NCI-H526 (cell line): ENCODE results near the gene CAPN11.
A peak's percentile ranks its signal among the peaks of the same experiment; 100 is the strongest.

Experiments used
- DNase-seq, 2 experiments: peaks; one replicate each; lab custom pipeline; 2025; lab: John Stamatoyannopoulos, UW

The CAPN11 gene

GRCh38 chr6:44158770-44159228 lies at the start of gene CAPN11:
Gene CAPN11 (plus strand): TSS chr6:44158820. CDS start chr6:44158849, 29 bp downstream.
- no peak for DNase-seq

- no peak for DNase-seq
These were observed 49.4 kb upstream of the CAPN11 start for GRCh38 chr6:44109212-44109611.

- no peak for DNase-seq
These were observed 48.5 kb upstream of the CAPN11 start for GRCh38 chr6:44110005-44110676.

GRCh38 chr6:44110966-44111365 lies 47.7 kb upstream of the CAPN11 start:
- DNase-seq = no peak

- no peak for DNase-seq
These were observed 46.9 kb upstream of the CAPN11 start for GRCh38 chr6:44111434-44112417.

GRCh38 chr6:44113414-44113813 lies 45.2 kb upstream of the CAPN11 start:
- peak in 1 of 2 experiments; percentile 13 for DNase-seq

- DNase-seq = no peak
These were observed 42.8 kb upstream of the CAPN11 start for GRCh38 chr6:44115866-44116265.

- DNase-seq = no peak
These were observed 41.8 kb upstream of the CAPN11 start for GRCh38 chr6:44116641-44117382.

- DNase-seq = no peak
These were observed 41.1 kb upstream of the CAPN11 start for GRCh38 chr6:44117397-44118128.

- DNase-seq = no peak
These were observed 38.8 kb upstream of the CAPN11 start for GRCh38 chr6:44119704-44120262.

GRCh38 chr6:44120692-44121443 lies 37.8 kb upstream of the CAPN11 start:
- no peak for DNase-seq

- DNase-seq = no peak
These were observed 35.8 kb upstream of the CAPN11 start for GRCh38 chr6:44122801-44123200.

- peak in 1 of 2 experiments; percentile 6 for DNase-seq
These were observed 35.1 kb upstream of the CAPN11 start for GRCh38 chr6:44123544-44123943.

- DNase-seq = peak in 1 of 2 experiments; percentile 62
These were observed 32.1 kb upstream of the CAPN11 start for GRCh38 chr6:44126320-44127149.

GRCh38 chr6:44127186-44128019 lies 31.2 kb upstream of the CAPN11 start, which contains the start of the genes MRPL14 and TMEM63B:
Gene MRPL14 (minus strand): TSS chr6:44127452. CDS start chr6:44116611, 10,841 bp downstream.
Gene TMEM63B (plus strand): TSS chr6:44127554. CDS start chr6:44134585, 7,031 bp downstream.
- DNase-seq = peak; percentile 40 to 93

GRCh38 chr6:44128020-44128917 lies 30.4 kb upstream of the CAPN11 start:
- peak; percentile 3 to 48 for DNase-seq

GRCh38 chr6:44129841-44130322 lies 28.7 kb upstream of the CAPN11 start:
- no peak for DNase-seq
